Peyer's patch (tissue), 4 donors: ENCODE results near the gene MEF2A. TPM values are rescaled to one million over a fixed set of nuclear protein-coding genes. Genes with fewer than 3 reads are reported as not detected.

Experiments
- DNase-seq, 3 donors: peaks; one replicate each; pipeline ENCODE4 v3.0.0-alpha.2; 2017 to 2019
- H3K27ac ChIP-seq, 4 donors: fragments of 200-600 bp; sonication (generic); one replicate each; pipeline ENCODE4 v1.5.1; 2016 to 2019
- H3K27me3 ChIP-seq, 2 donors: fragments of 200-600 bp; sonication (generic); one replicate each; pipeline ENCODE4 v1.5.1; 2019
- H3K36me3 ChIP-seq, 3 donors: fragments of 200-600 bp; sonication (generic); one replicate each; pipeline ENCODE4 v1.5.1; 2016 to 2019
- H3K4me1 ChIP-seq, 4 donors: fragments of 200-600 bp; sonication (generic); one replicate each; pipeline ENCODE4 v1.5.1; 2016 to 2019
- H3K4me3 ChIP-seq, 4 donors: fragments of 200-600 bp; sonication (generic); 1 replicate in 3 of 4; 2 replicates in 1 of 4; pipeline ENCODE4 v1.5.1; 2016 to 2019; ENCODE audit warnings: mild to moderate bottlenecking in 1 of 4
- H3K9me3 ChIP-seq, 4 donors: fragments of 200-600 bp; sonication (generic); one replicate each; pipeline ENCODE4 v1.5.1; 2016 to 2019; ENCODE audit warnings: mild to moderate bottlenecking in 1 of 4
- CTCF ChIP-seq, 6 experiments: fragments of 450-650 bp in 4 of 6; fragments of 200-600 bp in 2 of 6; sonication (generic) in 1 of 6; IDR thresholded peaks; one replicate each; pipeline ENCODE4 v1.5.1; 2017 to 2019; ENCODE audit warnings: antibody characterized with exemption in 6 of 6, mild to moderate bottlenecking in 3 of 6, moderate library complexity in 1 of 6
- POLR2A ChIP-seq, 2 donors: fragments of 450-650 bp; IDR thresholded peaks; one replicate each; pipeline ENCODE4 v1.5.1; 2017; ENCODE audit warnings: antibody characterized with exemption in 2 of 2, mild to moderate bottlenecking in 2 of 2, moderate library complexity in 2 of 2
- total RNA-seq, 4 donors: library from RNA; depleted of rRNA; stranded (reverse); fragments of >200 nt; gene quantifications; one replicate each; pipeline ENCODE4 v1.1.0, GENCODE V29; 2016

The MEF2A gene
- total RNA-seq, 4 donors from 2014 or later = 34.1 to 94.1 (median 41.4) TPM

- no peaks in the 10 kb centered on the region for H3K4me1 ChIP-seq
- no peaks in the 10 kb centered on the region for H3K9me3 ChIP-seq
- TF ChIP-seq POLR2A (IDR thresholded peaks at IDR 0.05) (no peak), CTCF (IDR thresholded peaks at IDR 0.05) (no peak)
- H3K4me3 ChIP-seq = no peak overlapping the region
- no peak for DNase-seq
- no peaks in the 10 kb centered on the region for H3K27me3 ChIP-seq
- no peaks in the 10 kb centered on the region for H3K36me3 ChIP-seq
- H3K27ac ChIP-seq = no peak overlapping the region
Observed at GRCh38 chr15:99536422-99537040, 29.3 kb upstream of the MEF2A start.

DNA sequence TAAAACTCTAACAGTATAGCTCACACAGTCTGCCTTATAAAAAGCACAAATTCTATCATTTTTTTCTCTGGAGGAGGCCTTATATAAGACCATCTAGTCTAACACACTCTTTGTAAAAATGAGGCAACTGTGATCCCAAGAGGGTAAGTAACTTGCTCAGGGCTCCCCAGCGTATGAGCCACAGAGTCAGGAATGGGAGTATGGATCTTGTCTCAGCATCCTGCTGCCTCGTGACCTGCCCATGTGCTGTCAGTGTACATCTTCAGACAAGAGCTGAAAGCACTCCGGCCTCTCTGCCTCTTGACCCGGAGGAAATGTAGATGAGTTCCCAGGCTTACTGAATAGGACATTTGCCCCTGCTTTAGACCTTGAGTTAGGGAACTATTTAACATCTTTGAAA lies 28.4 kb upstream of the MEF2A start:
- no peak for TF ChIP-seq POLR2A (IDR thresholded peaks at IDR 0.05)
- no peak for TF ChIP-seq CTCF (IDR thresholded peaks at IDR 0.05)
- no peak overlapping the region for H3K27ac ChIP-seq
- DNase-seq = no peak
- H3K36me3 ChIP-seq = no peaks in the 10 kb centered on the region
- H3K4me3 ChIP-seq = no peak overlapping the region
- H3K4me1 ChIP-seq = no peaks in the 10 kb centered on the region
- no peaks in the 10 kb centered on the region for H3K9me3 ChIP-seq
- no peaks in the 10 kb centered on the region for H3K27me3 ChIP-seq

DNA sequence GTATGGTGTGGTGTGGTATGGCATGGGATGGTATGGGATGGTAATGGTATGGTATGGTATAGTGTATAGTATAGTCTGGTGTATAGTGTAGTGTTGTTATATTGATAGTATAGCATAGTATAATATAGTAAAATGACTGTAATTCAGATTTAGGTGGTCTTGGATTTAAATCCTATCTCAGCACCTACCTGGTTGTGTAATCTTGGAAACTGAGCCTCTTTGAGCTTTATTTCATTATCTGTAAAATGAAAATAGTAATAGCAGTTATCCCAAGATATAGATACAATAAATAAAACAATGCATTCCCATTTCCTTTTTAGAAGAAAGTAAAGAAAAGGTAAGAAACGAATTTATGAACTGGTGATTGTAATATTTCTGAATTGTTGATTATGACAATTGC lies 27.5 kb upstream of the MEF2A start:
- Histone ChIP-seq H3K9me3 (no peaks in the 10 kb centered on the region), H3K36me3 (no peaks in the 10 kb centered on the region), H3K4me1 (no peaks in the 10 kb centered on the region), H3K27ac (no peak overlapping the region), H3K4me3 (no peak overlapping the region), H3K27me3 (no peaks in the 10 kb centered on the region)
- TF ChIP-seq POLR2A (IDR thresholded peaks at IDR 0.05) (no peak), CTCF (IDR thresholded peaks at IDR 0.05) (no peak)
- DNase-seq = no peak

- Histone ChIP-seq H3K36me3 (no peaks in the 10 kb centered on the region), H3K27me3 (no peaks in the 10 kb centered on the region), H3K4me1 (no peaks in the 10 kb centered on the region), H3K4me3 (no peak overlapping the region), H3K9me3 (no peaks in the 10 kb centered on the region), H3K27ac (no peak overlapping the region)
- DNase-seq = no peak
- TF ChIP-seq POLR2A (IDR thresholded peaks at IDR 0.05) (no peak), CTCF (IDR thresholded peaks at IDR 0.05) (no peak)
Observed at GRCh38 chr15:99542828-99543227, 23.0 kb upstream of the MEF2A start.

DNA sequence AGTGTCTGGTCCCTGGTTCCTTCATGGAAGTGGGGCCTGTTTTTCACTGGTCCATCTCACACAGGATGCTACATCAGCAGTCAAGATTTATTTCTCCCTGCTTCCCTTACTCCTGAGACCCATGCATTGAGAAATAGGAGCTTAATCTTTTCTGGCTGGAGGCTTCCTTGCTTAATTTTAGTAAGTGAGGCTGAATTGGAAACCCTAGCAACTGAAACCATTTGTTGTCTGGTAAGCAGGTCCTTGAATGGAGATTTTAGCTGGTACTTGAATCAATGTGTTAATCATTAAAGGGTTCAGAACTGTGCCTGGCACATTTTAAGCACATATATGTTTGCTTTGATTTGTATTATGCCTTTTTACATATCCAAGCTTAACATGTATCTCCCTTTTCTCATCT lies 20.2 kb upstream of the MEF2A start:
- H3K27me3 ChIP-seq = no peaks in the 10 kb centered on the region
- H3K36me3 ChIP-seq = no peaks in the 10 kb centered on the region
- no peaks in the 10 kb centered on the region for H3K4me1 ChIP-seq
- no peak overlapping the region for H3K27ac ChIP-seq
- H3K9me3 ChIP-seq = no peaks in the 10 kb centered on the region
- TF ChIP-seq POLR2A (IDR thresholded peaks at IDR 0.05) = no peak
- TF ChIP-seq CTCF (IDR thresholded peaks at IDR 0.05) = no peak
- no peak overlapping the region for H3K4me3 ChIP-seq
- no peak for DNase-seq
